Measurements from ENCODE around the gene BPIFB2. TPM values are rescaled to one million over a fixed set of nuclear protein-coding genes. Genes with fewer than 3 reads are reported as not detected.

The BPIFB2 gene
- total RNA-seq, 3 donors from 2014 or later = 0.98 to 1.0 TPM; not detected in 1

- Histone ChIP-seq H3K4me1 (no peaks in the 10 kb centered on the region), H3K27ac (no peak overlapping the region), H3K4me3 (no peak overlapping the region), H3K27me3 (peaks cover 0 to 9% of the 10 kb centered on the region in 2 donors), H3K9me3 (no peaks in the 10 kb centered on the region), H3K36me3 (no peaks in the 10 kb centered on the region)
- DNase-seq (ENCODE audit: low spot score in 2 of 2) = no peak
- TF ChIP-seq POLR2AphosphoS5 (IDR thresholded peaks at IDR 0.05) (no peak), CTCF (IDR thresholded peaks at IDR 0.05) (no peak), POLR2A (IDR thresholded peaks at IDR 0.05) (no peak)
- intact Hi-C loops (cut with DNase I; ENCODE audit: low total_unique reads) = loop anchor here (10.0 kb wide), 1 partner anchor 156 kb away; no protein-coding TSS in a partner anchor
These were observed 62.9 kb downstream of the BPIFB2 start for GRCh38 chr20:33070111-33071053.

- H3K9me3 ChIP-seq = no peaks in the 10 kb centered on the region
- H3K27ac ChIP-seq = no peak overlapping the region
- TF ChIP-seq POLR2A (IDR thresholded peaks at IDR 0.05) (no peak), CTCF (IDR thresholded peaks at IDR 0.05) (no peak), POLR2AphosphoS5 (IDR thresholded peaks at IDR 0.05) (no peak)
- intact Hi-C loops (cut with DNase I; ENCODE audit: low total_unique reads) = loop anchor here (10.0 kb wide), 1 partner anchor 156 kb away; no protein-coding TSS in a partner anchor
- no peaks in the 10 kb centered on the region for H3K36me3 ChIP-seq
- peaks cover 0 to 16% of the 10 kb centered on the region in 2 donors for H3K27me3 ChIP-seq
- no peak for DNase-seq (ENCODE audit: low spot score in 2 of 2)
- H3K4me3 ChIP-seq = no peak overlapping the region
- H3K4me1 ChIP-seq = no peaks in the 10 kb centered on the region
These were observed 63.7 kb downstream of the BPIFB2 start for GRCh38 chr20:33071198-33071597.

- peaks cover 0 to 16% of the 10 kb centered on the region in 2 donors for H3K27me3 ChIP-seq
- intact Hi-C loops (cut with DNase I; ENCODE audit: low total_unique reads) = loop anchor here (10.0 kb wide), 1 partner anchor 158 kb away; no protein-coding TSS in a partner anchor
These were observed 64.9 kb downstream of the BPIFB2 start for GRCh38 chr20:33072362-33072761.

GRCh38 chr20:33072813-33073212, 65.3 kb downstream of the BPIFB2 start:
- TF ChIP-seq POLR2A (IDR thresholded peaks at IDR 0.05) (no peak), CTCF (IDR thresholded peaks at IDR 0.05) (no peak), POLR2AphosphoS5 (IDR thresholded peaks at IDR 0.05) (no peak)
- H3K9me3 ChIP-seq = no peaks in the 10 kb centered on the region

More at GRCh38 chr20:33072362-33072761, 64.9 kb downstream of the BPIFB2 start:
- TF ChIP-seq POLR2A (IDR thresholded peaks at IDR 0.05) (no peak), CTCF (IDR thresholded peaks at IDR 0.05) (no peak), POLR2AphosphoS5 (IDR thresholded peaks at IDR 0.05) (no peak)
- no peaks in the 10 kb centered on the region for H3K9me3 ChIP-seq
- H3K4me1 ChIP-seq = no peaks in the 10 kb centered on the region
- DNase-seq (ENCODE audit: low spot score in 2 of 2) = no peak
- H3K27ac ChIP-seq = no peak overlapping the region
- no peak overlapping the region for H3K4me3 ChIP-seq
- no peaks in the 10 kb centered on the region for H3K36me3 ChIP-seq

More at GRCh38 chr20:33072813-33073212, 65.3 kb downstream of the BPIFB2 start:
- Histone ChIP-seq H3K4me3 (no peak overlapping the region), H3K4me1 (no peaks in the 10 kb centered on the region), H3K27ac (no peak overlapping the region), H3K36me3 (no peaks in the 10 kb centered on the region), H3K27me3 (peaks cover 0 to 16% of the 10 kb centered on the region in 2 donors)
- intact Hi-C loops (cut with DNase I; ENCODE audit: low total_unique reads) = loop anchor here (10.0 kb wide), 1 partner anchor 158 kb away; no protein-coding TSS in a partner anchor
- DNase-seq (ENCODE audit: low spot score in 2 of 2) = no peak

Other genes starting within 250 kb of the BPIFB2 start
- 1 to 10 TPM in 2 of 3 donors, under 1 TPM in 1; 0.96 to 2.0 (median 1.8) TPM for gene DNMT3B, start 245.3 kb upstream of the BPIFB2 start, total RNA-seq
- gene MAPRE1, start 187.8 kb upstream of the BPIFB2 start, total RNA-seq = 10 to 100 TPM; 70.4 to 85.9 (median 78.0) TPM
- gene EFCAB8, start 148.8 kb upstream of the BPIFB2 start, total RNA-seq = under 1 TPM in 1 of 3 donors, not detected in 2; 0.32 TPM
- not detected for gene SUN5, start 3.3 kb upstream of the BPIFB2 start, total RNA-seq
- not detected for gene BPIFB6, start 23.9 kb downstream of the BPIFB2 start, total RNA-seq
- not detected for gene BPIFB3, start 46.2 kb downstream of the BPIFB2 start, total RNA-seq
- not detected for gene BPIFB4, start 71.9 kb downstream of the BPIFB2 start, total RNA-seq
- gene BPIFA2, start 160.5 kb downstream of the BPIFB2 start, total RNA-seq = not detected
- not detected for gene BPIFA3, start 209.6 kb downstream of the BPIFB2 start, total RNA-seq
- not detected for gene BPIFA1, start 228.3 kb downstream of the BPIFB2 start, total RNA-seq